CD4-positive, alpha-beta memory T cell (primary cell): ENCODE data around the gene CUL2. TPM values are rescaled to one million over a fixed set of nuclear protein-coding genes. Genes with fewer than 3 reads are reported as not detected.
A peak's percentile ranks its signal among the peaks of the same experiment; 100 is the strongest.

ENCODE experiments used
- CTCF ChIA-PET: fragments of 350-600 bp; sonication (Branson Sonifier 250); formaldehyde crosslinking; loops from one replicate; lab custom pipeline; 2021; ENCODE audit warnings: inconsistent platforms; ENCODE audit not compliant: partially characterized antibody; lab: Charles Lee
- POLR2A ChIA-PET: fragments of 350-600 bp; sonication (Branson Sonifier 250); formaldehyde crosslinking; loops from one replicate; lab custom pipeline; 2021; ENCODE audit not compliant: partially characterized antibody; lab: Charles Lee
- DNase-seq, 5 donors: peaks; one replicate each; pipeline versions ENCODE4 v3.0.0 to v3.0.0-alpha.2; 2020 to 2022; ENCODE audit warnings: mixed read lengths in 1 of 5
- H3K27ac ChIP-seq: one replicate; pipeline ENCODE4 v1.7.0; 2013; ENCODE audit warnings: low read depth, low read length
- H3K27me3 ChIP-seq: 2 replicates; pipeline ENCODE4 v1.7.0; 2013; ENCODE audit warnings: mild to moderate bottlenecking, low read length, moderate library complexity; ENCODE audit not compliant: insufficient read depth
- H3K36me3 ChIP-seq: 2 replicates; pipeline ENCODE4 v1.7.0; 2013; ENCODE audit warnings: mild to moderate bottlenecking, low read length, moderate library complexity; ENCODE audit not compliant: insufficient read depth
- H3K4me1 ChIP-seq: 2 replicates; pipeline ENCODE4 v1.7.0; 2013; ENCODE audit warnings: mild to moderate bottlenecking, low read length, moderate library complexity; ENCODE audit not compliant: insufficient read depth
- H3K4me3 ChIP-seq, 2 donors: one replicate each; pipeline ENCODE4 v1.7.0; 2013; ENCODE audit warnings: low read length in 2 of 2, mild to moderate bottlenecking in 1 of 2
- H3K9me3 ChIP-seq, 2 donors: one replicate each; pipeline ENCODE4 v1.7.0; 2013; ENCODE audit warnings: low read length in 2 of 2, control low read depth in 1 of 2; ENCODE audit not compliant: control insufficient read depth in 1 of 2
- H3K27ac Mint-ChIP-seq, 7 donors: one replicate each; pipeline ENCODE4 v1.8.0; 2020 to 2021; ENCODE audit warnings: mixed read lengths in 7 of 7, mild to moderate bottlenecking in 6 of 7, inconsistent platforms in 3 of 7, moderate library complexity in 3 of 7
- H3K27me3 Mint-ChIP-seq, 2 donors: one replicate each; pipeline ENCODE4 v1.8.0; 2020 to 2021; ENCODE audit warnings: mixed read lengths in 2 of 2
- H3K36me3 Mint-ChIP-seq, 2 donors: one replicate each; pipeline ENCODE4 v1.8.0; 2020 to 2021; ENCODE audit warnings: mixed read lengths in 2 of 2, inconsistent platforms in 1 of 2, mild to moderate bottlenecking in 1 of 2
- H3K4me1 Mint-ChIP-seq, 4 donors: one replicate each; pipeline ENCODE4 v1.8.0; 2020 to 2021; ENCODE audit warnings: mixed read lengths in 4 of 4, mild to moderate bottlenecking in 1 of 4
- H3K4me3 Mint-ChIP-seq, 8 donors: one replicate each; pipeline ENCODE4 v1.8.0; 2020 to 2021; ENCODE audit warnings: mixed read lengths in 8 of 8, mild to moderate bottlenecking in 7 of 8, moderate library complexity in 6 of 8, inconsistent platforms in 3 of 8
- H3K9me3 Mint-ChIP-seq, 8 donors: one replicate each; pipeline ENCODE4 v1.8.0; 2020 to 2021; ENCODE audit warnings: mixed read lengths in 8 of 8, mild to moderate bottlenecking in 5 of 8, inconsistent platforms in 3 of 8, moderate library complexity in 1 of 8
- intact Hi-C: fragments of 100-400 bp; cut with micrococcal nuclease; formaldehyde crosslinking; loops from one replicate; pipeline ENCODE4 v1.15.1; 2023
- polyA plus RNA-seq, 2 donors: library from polyadenylated mRNA; unstranded; fragments of 300-500 nt; fragmentation: Illumina TruSeq; gene quantifications; one replicate each; pipeline ENCODE4 v1.2.3, GENCODE V29; 2021
- total RNA-seq, 2 experiments: library from RNA; stranded (reverse); gene quantifications; one replicate each; pipeline ENCODE4 v1.2.3, GENCODE V29; 2021

Gene CUL2
- total and polyA plus RNA-seq, 4 experiments from 2014 or later: 22.8 to 37.8 (median 31.5) TPM

GRCh38 chr10:34969171-34969570 lies 121.0 kb downstream of the CUL2 start:
- Histone ChIP-seq H3K9me3 (no peaks in the 10 kb centered on the region), H3K27me3 (no peaks in the 10 kb centered on the region), H3K27ac (no peak overlapping the region), H3K36me3 (no peaks in the 10 kb centered on the region), H3K4me3 (no peak overlapping the region), H3K4me1 (no peaks in the 10 kb centered on the region)
- no peak for DNase-seq
- Mint-ChIP-seq H3K9me3 (peaks cover 0 to 10% (median 0%) of the 10 kb centered on the region in 8 donors), H3K4me3 (no peak overlapping the region), H3K4me1 (no peaks in the 10 kb centered on the region), H3K27me3 (peaks cover 2 to 4% of the 10 kb centered on the region in 2 donors), H3K27ac (peak overlapping the region in 1 of 7 donors; percentile 32), H3K36me3 (no peaks in the 10 kb centered on the region)
- ChIA-PET POLR2A (no interaction called here), CTCF (no interaction called here)
- intact Hi-C loops: no loop called here

- Histone ChIP-seq H3K27me3 (no peaks in the 10 kb centered on the region), H3K9me3 (no peaks in the 10 kb centered on the region), H3K4me3 (no peak overlapping the region), H3K4me1 (no peaks in the 10 kb centered on the region), H3K27ac (no peak overlapping the region), H3K36me3 (no peaks in the 10 kb centered on the region)
- intact Hi-C loops: no loop called here
- no peak overlapping the region for H3K27ac Mint-ChIP-seq
- DNase-seq: no peak
- CTCF ChIA-PET: no interaction called here
- POLR2A ChIA-PET: no interaction called here
- no peak overlapping the region for H3K4me3 Mint-ChIP-seq
- no peaks in the 10 kb centered on the region for H3K4me1 Mint-ChIP-seq
- H3K36me3 Mint-ChIP-seq: no peaks in the 10 kb centered on the region
- peaks cover 2 to 6% of the 10 kb centered on the region in 2 donors for H3K27me3 Mint-ChIP-seq
- peaks cover 0 to 2% (median 0%) of the 10 kb centered on the region in 8 donors for H3K9me3 Mint-ChIP-seq
These were observed 122.7 kb downstream of the CUL2 start for GRCh38 chr10:34967335-34967880.

GRCh38 chr10:34966451-34966850 lies 123.7 kb downstream of the CUL2 start:
- intact Hi-C loops: no loop called here
- Histone ChIP-seq H3K27ac (no peak overlapping the region), H3K4me1 (no peaks in the 10 kb centered on the region), H3K9me3 (no peaks in the 10 kb centered on the region), H3K36me3 (no peaks in the 10 kb centered on the region), H3K27me3 (no peaks in the 10 kb centered on the region), H3K4me3 (no peak overlapping the region)
- no peaks in the 10 kb centered on the region for H3K36me3 Mint-ChIP-seq
- peaks cover 2 to 6% of the 10 kb centered on the region in 2 donors for H3K27me3 Mint-ChIP-seq
- H3K27ac Mint-ChIP-seq: no peak overlapping the region
- no peak for DNase-seq
- H3K4me3 Mint-ChIP-seq: no peak overlapping the region
- no peaks in the 10 kb centered on the region for H3K4me1 Mint-ChIP-seq
- ChIA-PET CTCF (no interaction called here), POLR2A (no interaction called here)
- H3K9me3 Mint-ChIP-seq: peaks cover 0 to under 1% (median 0%) of the 10 kb centered on the region in 8 donors

GRCh38 chr10:34966040-34966439 lies 124.1 kb downstream of the CUL2 start:
- Mint-ChIP-seq H3K27ac (no peak overlapping the region), H3K27me3 (peaks cover 2 to 6% of the 10 kb centered on the region in 2 donors), H3K9me3 (no peaks in the 10 kb centered on the region), H3K4me3 (no peak overlapping the region), H3K36me3 (no peaks in the 10 kb centered on the region), H3K4me1 (no peaks in the 10 kb centered on the region)
- Histone ChIP-seq H3K4me3 (no peak overlapping the region), H3K9me3 (no peaks in the 10 kb centered on the region), H3K27me3 (no peaks in the 10 kb centered on the region), H3K36me3 (no peaks in the 10 kb centered on the region), H3K27ac (no peak overlapping the region), H3K4me1 (no peaks in the 10 kb centered on the region)
- intact Hi-C loops: no loop called here
- POLR2A ChIA-PET: no interaction called here
- CTCF ChIA-PET: no interaction called here
- no peak for DNase-seq

GRCh38 chr10:34964166-34964800 lies 125.9 kb downstream of the CUL2 start:
- CTCF ChIA-PET: interaction anchor here (0.7 kb wide), 1 partner anchor 231 kb away, joined by 3 read pairs; no protein-coding TSS in a partner anchor
- H3K36me3 Mint-ChIP-seq: no peaks in the 10 kb centered on the region
- peaks cover 0 to 1% of the 10 kb centered on the region in 2 donors for H3K27me3 Mint-ChIP-seq
- Histone ChIP-seq H3K4me1 (no peaks in the 10 kb centered on the region), H3K4me3 (no peak overlapping the region), H3K9me3 (no peaks in the 10 kb centered on the region), H3K27ac (no peak overlapping the region), H3K36me3 (no peaks in the 10 kb centered on the region), H3K27me3 (no peaks in the 10 kb centered on the region)
- POLR2A ChIA-PET: no interaction called here
- no peak overlapping the region for H3K27ac Mint-ChIP-seq
- intact Hi-C loops: no loop called here
- DNase-seq: no peak
- no peak overlapping the region for H3K4me3 Mint-ChIP-seq
- no peaks in the 10 kb centered on the region for H3K4me1 Mint-ChIP-seq
- H3K9me3 Mint-ChIP-seq: no peaks in the 10 kb centered on the region

- ChIA-PET CTCF (no interaction called here), POLR2A (no interaction called here)
- Mint-ChIP-seq H3K36me3 (no peaks in the 10 kb centered on the region), H3K9me3 (no peaks in the 10 kb centered on the region), H3K27ac (no peak overlapping the region), H3K27me3 (peaks cover 0 to 1% of the 10 kb centered on the region in 2 donors), H3K4me3 (no peak overlapping the region), H3K4me1 (no peaks in the 10 kb centered on the region)
- H3K9me3 ChIP-seq: no peaks in the 10 kb centered on the region
- no peak for DNase-seq
- H3K4me1 ChIP-seq: no peaks in the 10 kb centered on the region
- H3K27ac ChIP-seq: no peak overlapping the region
- H3K36me3 ChIP-seq: no peaks in the 10 kb centered on the region
- no peaks in the 10 kb centered on the region for H3K27me3 ChIP-seq
- no peak overlapping the region for H3K4me3 ChIP-seq
- intact Hi-C loops: no loop called here
These were observed 127.3 kb downstream of the CUL2 start for GRCh38 chr10:34962866-34963265.

- Mint-ChIP-seq H3K36me3 (no peaks in the 10 kb centered on the region), H3K27ac (no peak overlapping the region), H3K4me3 (no peak overlapping the region), H3K27me3 (peaks cover 0 to 1% of the 10 kb centered on the region in 2 donors), H3K9me3 (no peaks in the 10 kb centered on the region), H3K4me1 (no peaks in the 10 kb centered on the region)
- DNase-seq: no peak
- Histone ChIP-seq H3K36me3 (no peaks in the 10 kb centered on the region), H3K4me1 (no peaks in the 10 kb centered on the region), H3K27ac (no peak overlapping the region), H3K9me3 (no peaks in the 10 kb centered on the region), H3K27me3 (no peaks in the 10 kb centered on the region), H3K4me3 (no peak overlapping the region)
- intact Hi-C loops: no loop called here
- POLR2A ChIA-PET: no interaction called here
- CTCF ChIA-PET: no interaction called here
These were observed 129.2 kb downstream of the CUL2 start for GRCh38 chr10:34960983-34961382.
